ENCODE measurements around the gene KLHL6.

Gene KLHL6

DNA sequence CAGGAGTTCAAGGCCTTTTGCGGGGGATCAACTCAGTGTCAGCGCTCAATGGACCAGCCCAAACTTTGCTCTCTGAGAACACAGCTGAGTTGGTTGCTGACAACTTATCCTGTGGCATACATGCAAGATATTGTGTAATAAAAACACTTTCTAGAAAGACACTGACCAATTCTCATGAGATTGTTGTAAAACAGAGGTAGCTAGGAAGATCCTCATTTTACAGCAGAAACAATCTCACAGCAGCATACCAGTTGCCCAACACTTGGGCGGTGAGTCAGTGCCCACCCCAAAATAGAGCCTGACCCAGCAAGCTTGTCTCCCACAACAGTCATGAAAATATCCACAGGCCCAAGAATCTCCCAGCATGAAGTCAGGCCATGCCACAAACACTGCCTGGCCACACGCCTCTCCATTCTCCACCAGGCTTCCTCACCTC lies 18.2 kb downstream of the KLHL6 start:
- Histone ChIP-seq H3K36me3 (replicated peaks; ENCODE audit: insufficient read depth, low read length) (0 out of 2 replicates have a peak, but pooled peaks cover 1% of the 10 kb centered on the region), H3K9ac (ENCODE audit: low read length) (no peak overlapping the region), H2AFZ (ENCODE audit: low read length) (no peak overlapping the region), H3K79me2 (ENCODE audit: low read length) (peaks cover 98% of the 10 kb centered on the region), H3F3A (ENCODE audit: insufficient read depth, low read length) (peaks cover 55% of the 10 kb centered on the region), H3K9me2 (replicated peaks; ENCODE audit: insufficient read depth, low read length) (no peaks in the 10 kb centered on the region), H3K27me3 (replicated peaks; ENCODE audit: insufficient read depth, low read length) (no peaks in the 10 kb centered on the region), H3K4me3 (ENCODE audit: low read length) (no peak overlapping the region), H3K27ac (ENCODE audit: low read length) (peak overlapping the region; percentile 66; the same call in 1 of the 2 replicates), H4K20me1 (ENCODE audit: insufficient read depth, low read length) (no peaks in the 10 kb centered on the region), H3K9me3 (replicated peaks; ENCODE audit: insufficient read depth, low read length) (no peaks in the 10 kb centered on the region), H3K4me2 (ENCODE audit: low read depth, low read length) (peak overlapping the region; percentile 62), H3K4me1 (ENCODE audit: low read length) (peaks cover 92% of the 10 kb centered on the region)
- no peak for DNase-seq
- TF ChIP-seq, protein P1, sequence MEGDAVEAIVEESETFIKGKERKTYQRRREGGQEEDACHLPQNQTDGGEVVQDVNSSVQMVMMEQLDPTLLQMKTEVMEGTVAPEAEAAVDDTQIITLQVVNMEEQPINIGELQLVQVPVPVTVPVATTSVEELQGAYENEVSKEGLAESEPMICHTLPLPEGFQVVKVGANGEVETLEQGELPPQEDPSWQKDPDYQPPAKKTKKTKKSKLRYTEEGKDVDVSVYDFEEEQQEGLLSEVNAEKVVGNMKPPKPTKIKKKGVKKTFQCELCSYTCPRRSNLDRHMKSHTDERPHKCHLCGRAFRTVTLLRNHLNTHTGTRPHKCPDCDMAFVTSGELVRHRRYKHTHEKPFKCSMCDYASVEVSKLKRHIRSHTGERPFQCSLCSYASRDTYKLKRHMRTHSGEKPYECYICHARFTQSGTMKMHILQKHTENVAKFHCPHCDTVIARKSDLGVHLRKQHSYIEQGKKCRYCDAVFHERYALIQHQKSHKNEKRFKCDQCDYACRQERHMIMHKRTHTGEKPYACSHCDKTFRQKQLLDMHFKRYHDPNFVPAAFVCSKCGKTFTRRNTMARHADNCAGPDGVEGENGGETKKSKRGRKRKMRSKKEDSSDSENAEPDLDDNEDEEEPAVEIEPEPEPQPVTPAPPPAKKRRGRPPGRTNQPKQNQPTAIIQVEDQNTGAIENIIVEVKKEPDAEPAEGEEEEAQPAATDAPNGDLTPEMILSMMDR (IDR thresholded peaks at IDR 0.05; ENCODE audit: low read length) = no peak
- TF ChIP-seq EZH2 (optimal IDR thresholded peaks at IDR 0.05; ENCODE audit: low read depth, low read length) (no peak), EZH2phosphoT487 (IDR thresholded peaks at IDR 0.05; ENCODE audit: low read length) (no peak)

DNA sequence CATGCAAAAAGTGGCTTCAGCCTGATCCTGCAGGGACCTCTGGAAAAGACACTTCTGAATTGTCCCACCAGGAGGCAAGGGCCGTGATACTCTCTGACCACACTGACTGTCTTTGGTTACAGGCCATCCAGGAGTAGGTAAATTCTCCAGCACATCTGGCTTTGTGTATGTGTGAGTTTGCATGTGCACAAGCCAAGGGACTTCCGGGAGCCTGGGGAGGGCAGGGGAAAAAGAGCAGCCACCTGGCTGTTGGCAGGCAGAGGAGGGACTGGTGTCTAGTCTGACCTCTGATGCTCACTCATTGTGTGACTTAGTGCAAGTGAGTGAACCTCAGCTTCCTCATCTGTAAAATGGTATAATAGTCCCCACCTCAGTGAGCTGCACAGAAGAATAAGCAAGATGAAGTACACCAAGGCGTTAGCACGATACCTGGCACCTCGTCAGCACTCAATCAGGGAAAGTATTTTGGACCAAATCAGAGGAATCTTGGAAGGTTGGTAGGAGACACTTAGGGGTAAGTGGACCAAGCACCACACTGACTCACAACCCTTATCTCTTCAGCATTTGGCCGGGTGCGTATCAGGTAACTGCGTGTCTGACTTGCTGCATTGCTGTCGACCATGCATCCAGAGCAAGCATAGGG lies 19.1 kb downstream of the KLHL6 start:
- TF ChIP-seq EZH2 (optimal IDR thresholded peaks at IDR 0.05; ENCODE audit: low read depth, low read length) = no peak
- TF ChIP-seq, protein P1 (IDR thresholded peaks at IDR 0.05; ENCODE audit: low read length) = peak; percentile 54
- TF ChIP-seq EZH2phosphoT487 (IDR thresholded peaks at IDR 0.05; ENCODE audit: low read length) = no peak
- Histone ChIP-seq H3K9ac (ENCODE audit: low read length) (peak overlapping the region; percentile 19; the same call in 1 of the 2 replicates), H3K36me3 (replicated peaks; ENCODE audit: insufficient read depth, low read length) (0 out of 2 replicates have a peak, but pooled peaks cover 6% of the 10 kb centered on the region), H3F3A (ENCODE audit: insufficient read depth, low read length) (peaks cover 46% of the 10 kb centered on the region), H3K9me3 (replicated peaks; ENCODE audit: insufficient read depth, low read length) (no peaks in the 10 kb centered on the region), H2AFZ (ENCODE audit: low read length) (no peak overlapping the region), H4K20me1 (ENCODE audit: insufficient read depth, low read length) (no peaks in the 10 kb centered on the region), H3K4me1 (ENCODE audit: low read length) (peaks cover 88% of the 10 kb centered on the region), H3K4me2 (ENCODE audit: low read depth, low read length) (peak overlapping the region; percentile 62), H3K27ac (ENCODE audit: low read length) (peak overlapping the region; percentile 66), H3K27me3 (replicated peaks; ENCODE audit: insufficient read depth, low read length) (no peaks in the 10 kb centered on the region), H3K4me3 (ENCODE audit: low read length) (no peak overlapping the region), H3K9me2 (replicated peaks; ENCODE audit: insufficient read depth, low read length) (no peaks in the 10 kb centered on the region), H3K79me2 (ENCODE audit: low read length) (peaks cover 98% of the 10 kb centered on the region)
- DNase-seq = peak; percentile 97

DNA sequence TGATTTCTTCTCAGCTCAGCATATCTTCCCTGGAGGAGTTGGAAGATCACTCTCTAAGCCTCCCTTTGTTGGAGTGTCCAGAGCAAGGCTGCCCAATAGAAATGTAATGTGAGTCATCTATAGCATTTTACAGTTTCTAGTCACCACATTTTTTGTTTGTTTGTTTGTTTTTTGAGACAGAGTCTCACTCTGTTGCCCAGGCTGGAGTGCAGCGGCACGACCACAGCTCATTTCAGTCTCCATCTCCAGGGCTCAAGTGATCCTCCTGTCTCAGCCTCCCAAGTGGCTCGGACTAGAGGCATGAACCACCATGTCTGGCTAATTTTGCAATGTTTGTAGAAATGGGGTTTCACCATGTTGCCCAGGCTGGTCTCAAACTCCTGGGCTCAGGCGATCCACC lies 21.3 kb downstream of the KLHL6 start:
- Histone ChIP-seq H2AFZ (ENCODE audit: low read length) (no peak overlapping the region), H3K4me3 (ENCODE audit: low read length) (0 out of 2 replicates have a peak overlapping the region, but pooled peaks have one; percentile 19)

More for the DNA sequence above, 21.3 kb downstream of the KLHL6 start:
- peak overlapping the region; percentile 69; the same call in 1 of the 2 replicates for H3K27ac ChIP-seq (ENCODE audit: low read length)
- H3K36me3 ChIP-seq (replicated peaks; ENCODE audit: insufficient read depth, low read length) = peaks cover 11% of the 10 kb centered on the region; the same call in 1 of the 2 replicates
- DNase-seq = no peak
- TF ChIP-seq EZH2 (optimal IDR thresholded peaks at IDR 0.05; ENCODE audit: low read depth, low read length) (no peak), EZH2phosphoT487 (IDR thresholded peaks at IDR 0.05; ENCODE audit: low read length) (no peak)
- TF ChIP-seq, protein P1 (IDR thresholded peaks at IDR 0.05; ENCODE audit: low read length) = no peak
- H3K9ac ChIP-seq (ENCODE audit: low read length) = peak overlapping the region; percentile 43
- peaks cover 79% of the 10 kb centered on the region for H3K4me1 ChIP-seq (ENCODE audit: low read length)
- no peaks in the 10 kb centered on the region for H3K9me3 ChIP-seq (replicated peaks; ENCODE audit: insufficient read depth, low read length)
- no peaks in the 10 kb centered on the region for H3K27me3 ChIP-seq (replicated peaks; ENCODE audit: insufficient read depth, low read length)
- peaks cover 32% of the 10 kb centered on the region for H3F3A ChIP-seq (ENCODE audit: insufficient read depth, low read length)
- H3K9me2 ChIP-seq (replicated peaks; ENCODE audit: insufficient read depth, low read length) = no peaks in the 10 kb centered on the region
- peaks cover 98% of the 10 kb centered on the region for H3K79me2 ChIP-seq (ENCODE audit: low read length)
- no peaks in the 10 kb centered on the region for H4K20me1 ChIP-seq (ENCODE audit: insufficient read depth, low read length)
- peak overlapping the region; percentile 52 for H3K4me2 ChIP-seq (ENCODE audit: low read depth, low read length)
